ENCODE measurements around the gene CCNH.
A peak's percentile ranks its signal among the peaks of the same experiment; 100 is the strongest.

GRCh38 chr5:87408204-87408603 is 4.5 kb downstream of the CCNH start:
- TF ChIP-seq RFX5 (IDR thresholded peaks at IDR 0.05; ENCODE audit: low read depth, low read length) (no peak), CTCF (conservative IDR thresholded peaks at IDR 0.05; ENCODE audit: low read depth, low read length) (no peak), BHLHE40 (IDR thresholded peaks at IDR 0.05; ENCODE audit: low read depth, low read length) (no peak), CEBPB (IDR thresholded peaks at IDR 0.05; ENCODE audit: low read depth, low read length) (no peak), ELK1 (IDR thresholded peaks at IDR 0.05; ENCODE audit: borderline replicate concordance, low read depth, low read length) (no peak), MAZ (IDR thresholded peaks at IDR 0.05; ENCODE audit: borderline replicate concordance, low read depth, low read length) (no peak), POLR2A (IDR thresholded peaks at IDR 0.05; ENCODE audit: low read depth, low read length) (peak; percentile 49; the same call in 1 of the 2 replicates), RAD21 (IDR thresholded peaks at IDR 0.05; ENCODE audit: low read length) (no peak)
- TF ChIP-seq, protein P1, sequence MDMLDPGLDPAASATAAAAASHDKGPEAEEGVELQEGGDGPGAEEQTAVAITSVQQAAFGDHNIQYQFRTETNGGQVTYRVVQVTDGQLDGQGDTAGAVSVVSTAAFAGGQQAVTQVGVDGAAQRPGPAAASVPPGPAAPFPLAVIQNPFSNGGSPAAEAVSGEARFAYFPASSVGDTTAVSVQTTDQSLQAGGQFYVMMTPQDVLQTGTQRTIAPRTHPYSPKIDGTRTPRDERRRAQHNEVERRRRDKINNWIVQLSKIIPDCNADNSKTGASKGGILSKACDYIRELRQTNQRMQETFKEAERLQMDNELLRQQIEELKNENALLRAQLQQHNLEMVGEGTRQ (IDR thresholded peaks at IDR 0.05; ENCODE audit: low read depth, low read length) = no peak

Data from IMR-90 (cell line).